Bronchus fibroblast of lung (primary cell): ENCODE results near the gene AFM. TPM values are rescaled to one million over a fixed set of nuclear protein-coding genes. Genes with fewer than 3 reads are reported as not detected.

Experiments used
- total RNA-seq: library from RNA; depleted of rRNA; stranded (reverse); fragments of >200 nt; gene quantifications from 2 replicates; pipeline ENCODE4 v1.2.3, GENCODE V29; 2015

Gene AFM
- total RNA-seq: not detected in 2 replicates

GRCh38 chr4:73481358-73481757 lies at the start of gene AFM:
Gene AFM, plus strand, starts transcription at chr4:73481745. Its CDS starts 31 bp downstream, at chr4:73481776.

GRCh38 chr4:73435984-73436383 lies 45.6 kb upstream of the AFM start, which contains the start of gene AFP:
Gene AFP, plus strand, starts transcription at chr4:73436221. Its CDS starts 42 bp downstream, at chr4:73436263.

Other genes with a start within 250 kb of the AFM start
- 27.9 and 28.7 TPM in 2 replicates for gene ANKRD17, start 222.9 kb upstream of the AFM start, total RNA-seq
- 0.34 TPM in 1 of 2 replicates, not detected in the other for gene ALB, start 77.5 kb upstream of the AFM start, total RNA-seq
- gene AFP, start 45.5 kb upstream of the AFM start, total RNA-seq: 1.9 and 2.5 TPM in 2 replicates
- gene RASSF6, start 138.7 kb downstream of the AFM start, total RNA-seq: 1.3 and 1.8 TPM in 2 replicates